ENCODE results near the gene ATXN7.

Gene ATXN7

GRCh38 chr3:63918321-63918720 lies 54.7 kb downstream of the ATXN7 start:
- no peak overlapping the region for H3K4me2 ChIP-seq (ENCODE audit: low read depth, low read length)
- no peak overlapping the region for H3K9ac ChIP-seq (ENCODE audit: low read length)
- H3K27me3 ChIP-seq (replicated peaks; ENCODE audit: insufficient read depth, low read length) = no peaks in the 10 kb centered on the region
- no peak for DNase-seq
- H3F3A ChIP-seq (ENCODE audit: insufficient read depth, low read length) = peaks cover 7% of the 10 kb centered on the region; the same call in 1 of the 2 replicates
- peaks cover 28% of the 10 kb centered on the region for H3K79me2 ChIP-seq (ENCODE audit: low read length)
- H3K36me3 ChIP-seq (replicated peaks; ENCODE audit: insufficient read depth, low read length) = peaks cover 7% of the 10 kb centered on the region; the same call in 1 of the 2 replicates
- H3K9me3 ChIP-seq (replicated peaks; ENCODE audit: insufficient read depth, low read length) = no peaks in the 10 kb centered on the region
- no peak overlapping the region for H2AFZ ChIP-seq (ENCODE audit: low read length)
- no peak overlapping the region for H3K27ac ChIP-seq (ENCODE audit: low read length)
- TF ChIP-seq EZH2 (optimal IDR thresholded peaks at IDR 0.05; ENCODE audit: low read depth, low read length) = no peak
- TF ChIP-seq EZH2phosphoT487 (IDR thresholded peaks at IDR 0.05; ENCODE audit: low read length) = no peak
- TF ChIP-seq CTCF (IDR thresholded peaks at IDR 0.05; ENCODE audit: low read length) = no peak
- peaks cover 16% of the 10 kb centered on the region for H3K4me1 ChIP-seq (ENCODE audit: low read length)
- no peaks in the 10 kb centered on the region for H3K9me2 ChIP-seq (replicated peaks; ENCODE audit: insufficient read depth, low read length)
- peaks cover 10% of the 10 kb centered on the region for H4K20me1 ChIP-seq (ENCODE audit: insufficient read depth, low read length)
- H3K4me3 ChIP-seq (ENCODE audit: low read length) = no peak overlapping the region

GRCh38 chr3:63920001-63920400 lies 56.3 kb downstream of the ATXN7 start:
- H3K36me3 ChIP-seq (replicated peaks; ENCODE audit: insufficient read depth, low read length) = peaks cover 9% of the 10 kb centered on the region; the same call in 1 of the 2 replicates
- no peak overlapping the region for H3K4me2 ChIP-seq (ENCODE audit: low read depth, low read length)
- no peak for TF ChIP-seq EZH2 (optimal IDR thresholded peaks at IDR 0.05; ENCODE audit: low read depth, low read length)
- no peak for TF ChIP-seq CTCF (IDR thresholded peaks at IDR 0.05; ENCODE audit: low read length)
- TF ChIP-seq EZH2phosphoT487 (IDR thresholded peaks at IDR 0.05; ENCODE audit: low read length) = no peak
- H3F3A ChIP-seq (ENCODE audit: insufficient read depth, low read length) = no peaks in the 10 kb centered on the region
- H3K9me2 ChIP-seq (replicated peaks; ENCODE audit: insufficient read depth, low read length) = no peaks in the 10 kb centered on the region
- H3K9ac ChIP-seq (ENCODE audit: low read length) = no peak overlapping the region
- H3K4me3 ChIP-seq (ENCODE audit: low read length) = no peak overlapping the region
- H3K27ac ChIP-seq (ENCODE audit: low read length) = no peak overlapping the region
- peaks cover 13% of the 10 kb centered on the region for H3K4me1 ChIP-seq (ENCODE audit: low read length)
- H2AFZ ChIP-seq (ENCODE audit: low read length) = no peak overlapping the region
- H3K9me3 ChIP-seq (replicated peaks; ENCODE audit: insufficient read depth, low read length) = no peaks in the 10 kb centered on the region
- peaks cover 31% of the 10 kb centered on the region for H3K79me2 ChIP-seq (ENCODE audit: low read length)
- H3K27me3 ChIP-seq (replicated peaks; ENCODE audit: insufficient read depth, low read length) = no peaks in the 10 kb centered on the region
- peaks cover 16% of the 10 kb centered on the region for H4K20me1 ChIP-seq (ENCODE audit: insufficient read depth, low read length)
- no peak for DNase-seq

GRCh38 chr3:63921741-63922482 lies 58.2 kb downstream of the ATXN7 start:
- H3K79me2 ChIP-seq (ENCODE audit: low read length) = peaks cover 31% of the 10 kb centered on the region
- peaks cover 16% of the 10 kb centered on the region for H4K20me1 ChIP-seq (ENCODE audit: insufficient read depth, low read length)
- H2AFZ ChIP-seq (ENCODE audit: low read length) = no peak overlapping the region

More at GRCh38 chr3:63921741-63922482, 58.2 kb downstream of the ATXN7 start:
- no peak overlapping the region for H3K4me3 ChIP-seq (ENCODE audit: low read length)
- no peaks in the 10 kb centered on the region for H3F3A ChIP-seq (ENCODE audit: insufficient read depth, low read length)
- no peak overlapping the region for H3K9ac ChIP-seq (ENCODE audit: low read length)
- TF ChIP-seq CTCF (IDR thresholded peaks at IDR 0.05; ENCODE audit: low read length) (no peak), EZH2phosphoT487 (IDR thresholded peaks at IDR 0.05; ENCODE audit: low read length) (no peak), EZH2 (optimal IDR thresholded peaks at IDR 0.05; ENCODE audit: low read depth, low read length) (no peak)
- H3K27me3 ChIP-seq (replicated peaks; ENCODE audit: insufficient read depth, low read length) = no peaks in the 10 kb centered on the region
- H3K9me2 ChIP-seq (replicated peaks; ENCODE audit: insufficient read depth, low read length) = no peaks in the 10 kb centered on the region
- DNase-seq = no peak
- peaks cover 9% of the 10 kb centered on the region; the same call in 1 of the 2 replicates for H3K36me3 ChIP-seq (replicated peaks; ENCODE audit: insufficient read depth, low read length)
- H3K27ac ChIP-seq (ENCODE audit: low read length) = no peak overlapping the region
- H3K9me3 ChIP-seq (replicated peaks; ENCODE audit: insufficient read depth, low read length) = no peaks in the 10 kb centered on the region
- no peak overlapping the region for H3K4me2 ChIP-seq (ENCODE audit: low read depth, low read length)
- peaks cover 13% of the 10 kb centered on the region for H3K4me1 ChIP-seq (ENCODE audit: low read length)

Measured in MM.1S (cell line).